ENCODE measurements around the gene SH3BP4.
A peak's percentile ranks its signal among the peaks of the same experiment; 100 is the strongest.

The SH3BP4 gene

GRCh38 chr2:234949762-234950434 lies 1.9 kb upstream of the SH3BP4 start:
- no peak for DNase-seq

- no peak for DNase-seq
Observed at GRCh38 chr2:234950435-234950729, 1.4 kb upstream of the SH3BP4 start.

GRCh38 chr2:234950730-234951663 lies 820 bp upstream of the SH3BP4 start:
- DNase-seq, result no peak

GRCh38 chr2:234952270-234953115 lies 676 bp downstream of the SH3BP4 start:
- peak; percentile 28 for DNase-seq

- no peak for DNase-seq
Observed at GRCh38 chr2:234953116-234954031, 1.6 kb downstream of the SH3BP4 start.

- no peak for DNase-seq
Observed at GRCh38 chr2:234954551-234954992, 2.8 kb downstream of the SH3BP4 start.

GRCh38 chr2:234955091-234955591 lies 3.3 kb downstream of the SH3BP4 start:
- DNase-seq, result no peak

- no peak for DNase-seq
Observed at GRCh38 chr2:234955971-234956509, 4.2 kb downstream of the SH3BP4 start.

GRCh38 chr2:234957834-234958135 lies 6.0 kb downstream of the SH3BP4 start:
- DNase-seq, result no peak

GRCh38 chr2:234958311-234958710 lies 6.5 kb downstream of the SH3BP4 start:
- no peak for DNase-seq

GRCh38 chr2:234958746-234959395 lies 7.1 kb downstream of the SH3BP4 start:
- DNase-seq, result no peak

- DNase-seq, result no peak
Observed at GRCh38 chr2:234960175-234961088, 8.6 kb downstream of the SH3BP4 start.

GRCh38 chr2:234961784-234962183 lies 10.0 kb downstream of the SH3BP4 start:
- no peak for DNase-seq

- DNase-seq, result no peak
Observed at GRCh38 chr2:234963773-234964615, 12.2 kb downstream of the SH3BP4 start.

- no peak for DNase-seq
Observed at GRCh38 chr2:234964631-234965461, 13.0 kb downstream of the SH3BP4 start.

GRCh38 chr2:234966340-234966739 lies 14.5 kb downstream of the SH3BP4 start:
- DNase-seq, result no peak

- no peak for DNase-seq
Observed at GRCh38 chr2:234967201-234967869, 15.5 kb downstream of the SH3BP4 start.

- no peak for DNase-seq
Observed at GRCh38 chr2:234967870-234968208, 16.0 kb downstream of the SH3BP4 start.

All from NCI-H1694 treated with DMSO at 0.1 percent for 48 hours (cell line).